WTC11 (cell line): ENCODE data around the gene TXNIP. TPM values are rescaled to one million over a fixed set of nuclear protein-coding genes. Genes with fewer than 3 reads are reported as not detected.

Source experiments
- ATAC-seq: fragments of 200-7000 bp; cut with Tn5 transposase; 2 replicates; pipeline ENCODE4 v1.10.0; 2021; ENCODE audit warnings: mild to moderate bottlenecking, moderate library complexity
- CTCF ChIA-PET: fragments of 300-600 bp; sonication (Branson Sonifier 250); formaldehyde crosslinking; loops from one replicate; lab custom pipeline; 2021; ENCODE audit warnings: antibody characterized with exemption; lab: Charles Lee
- POLR2A ChIA-PET: fragments of 350-600 bp; sonication (Branson Sonifier 250); formaldehyde crosslinking; loops from one replicate; lab custom pipeline; 2021; ENCODE audit warnings: antibody characterized with exemption; lab: Charles Lee
- DNase-seq: peaks from one replicate; pipeline ENCODE4 v3.0.0; 2021; ENCODE audit warnings: low spot score
- H3K27ac Mint-ChIP-seq: 2 replicates; pipeline ENCODE4 v1.8.0; 2021; ENCODE audit warnings: mixed read lengths
- H3K27me3 Mint-ChIP-seq: 2 replicates; pipeline ENCODE4 v1.8.0; 2021; ENCODE audit warnings: low read depth, mild to moderate bottlenecking, moderate library complexity, mixed read lengths
- H3K36me3 Mint-ChIP-seq: 2 replicates; pipeline ENCODE4 v1.8.0; 2021; ENCODE audit warnings: mixed read lengths
- H3K4me1 Mint-ChIP-seq: 2 replicates; pipeline ENCODE4 v1.8.0; 2022; ENCODE audit warnings: mixed read lengths
- H3K4me3 Mint-ChIP-seq: 2 replicates; pipeline ENCODE4 v1.8.0; 2021; ENCODE audit warnings: mild to moderate bottlenecking, moderate library complexity, mixed read lengths
- H3K9me3 Mint-ChIP-seq: 2 replicates; pipeline ENCODE4 v1.8.0; 2021; ENCODE audit warnings: mixed read lengths
- ATF1 ChIP-seq: sonication (generic); formaldehyde crosslinking; IDR thresholded peaks from 2 replicates; pipeline ENCODE4 v1.8.1; 2023; ENCODE audit warnings: mild to moderate bottlenecking, moderate library complexity, missing genetic modification reagents
- ETV6 ChIP-seq: sonication (generic); formaldehyde crosslinking; IDR thresholded peaks from 2 replicates; pipeline ENCODE4 v1.8.1; 2022; ENCODE audit warnings: mild to moderate bottlenecking, missing genetic modification reagents
- FOXJ3 ChIP-seq: sonication (generic); formaldehyde crosslinking; IDR thresholded peaks from 2 replicates; pipeline ENCODE4 v1.9.0; 2021; ENCODE audit warnings: missing genetic modification reagents, mild to moderate bottlenecking, borderline replicate concordance
- JAZF1 ChIP-seq: fragments of 250-450 bp; sonication (Bioruptor Pico); IDR thresholded peaks from 2 replicates; pipeline ENCODE4 v1.9.0; 2021; ENCODE audit warnings: moderate library complexity, mild to moderate bottlenecking, inconsistent platforms
- KAT7 ChIP-seq: sonication (generic); formaldehyde crosslinking; IDR thresholded peaks from 2 replicates; pipeline ENCODE4 v1.8.1; 2023; ENCODE audit warnings: missing genetic modification reagents, mild to moderate bottlenecking, borderline replicate concordance
- NFYB ChIP-seq: sonication (generic); formaldehyde crosslinking; conservative IDR thresholded peaks from 2 replicates; pipeline ENCODE4 v1.8.0; 2022; ENCODE audit warnings: low read depth, missing genetic modification reagents
- OVOL2 ChIP-seq: fragments of 250-450 bp; sonication (Bioruptor Pico); IDR thresholded peaks from 2 replicates; pipeline ENCODE4 v1.9.0; 2021; ENCODE audit warnings: mild to moderate bottlenecking, borderline replicate concordance
- TCF7 ChIP-seq: sonication (generic); formaldehyde crosslinking; IDR thresholded peaks from 2 replicates; pipeline ENCODE4 v1.8.0; 2022; ENCODE audit warnings: mild to moderate bottlenecking, low read depth, missing genetic modification reagents, moderate library complexity
- TEAD4 ChIP-seq: sonication (generic); formaldehyde crosslinking; IDR thresholded peaks from 2 replicates; pipeline ENCODE4 v1.8.0; 2022; ENCODE audit warnings: mild to moderate bottlenecking, missing genetic modification reagents
- ZNF121 ChIP-seq: sonication (generic); formaldehyde crosslinking; IDR thresholded peaks from 2 replicates; pipeline ENCODE4 v1.8.0; 2023; ENCODE audit warnings: missing genetic modification reagents
- ZNF671 ChIP-seq: fragments of 250-450 bp; sonication (Bioruptor Pico); IDR thresholded peaks from 2 replicates; pipeline ENCODE4 v1.8.0; 2021; ENCODE audit warnings: mild to moderate bottlenecking
- total RNA-seq: library from RNA; stranded (reverse); gene quantifications from 3 replicates; pipeline ENCODE4 v1.2.3, GENCODE V29; 2021
- TF ChIP-seq, protein P1 (sequence below): sonication (generic); formaldehyde crosslinking; IDR thresholded peaks from 2 replicates; pipeline ENCODE4 v1.8.0; 2022; ENCODE audit warnings: mild to moderate bottlenecking, missing genetic modification reagents
- TF ChIP-seq, protein P2 (sequence below): sonication (generic); formaldehyde crosslinking; IDR thresholded peaks from 2 replicates; pipeline ENCODE4 v1.8.0; 2022; ENCODE audit warnings: mild to moderate bottlenecking, missing genetic modification reagents
- TF ChIP-seq, protein P3 (sequence below): sonication (generic); formaldehyde crosslinking; IDR thresholded peaks from 2 replicates; pipeline ENCODE4 v1.8.1; 2022; ENCODE audit warnings: low read depth, mild to moderate bottlenecking, moderate library complexity, missing genetic modification reagents, borderline replicate concordance
- TF ChIP-seq, protein P4 (sequence below): fragments of 200-600 bp; IDR thresholded peaks from 2 replicates; pipeline ENCODE4 v1.8.0; 2022; ENCODE audit warnings: antibody characterized with exemption
- TF ChIP-seq, protein P5 (sequence below): sonication (generic); formaldehyde crosslinking; IDR thresholded peaks from 2 replicates; pipeline ENCODE4 v1.8.1; 2023; ENCODE audit warnings: mild to moderate bottlenecking, missing genetic modification reagents, moderate library complexity
- TF ChIP-seq, protein P6 (sequence below): sonication (generic); formaldehyde crosslinking; conservative IDR thresholded peaks from 2 replicates; pipeline ENCODE4 v1.8.1; 2023; ENCODE audit warnings: mild to moderate bottlenecking, low read depth, missing genetic modification reagents, moderate library complexity
- TF ChIP-seq, protein P7 (sequence below): sonication (generic); formaldehyde crosslinking; IDR thresholded peaks from 2 replicates; pipeline ENCODE4 v1.8.0; 2022; ENCODE audit warnings: mild to moderate bottlenecking, missing genetic modification reagents
- TF ChIP-seq, protein P8 (sequence below): sonication (generic); formaldehyde crosslinking; IDR thresholded peaks from 2 replicates; pipeline ENCODE4 v1.8.0; 2022; ENCODE audit warnings: missing genetic modification reagents

Gene TXNIP
- total RNA-seq, 1 experiment from 2014 or later = 56.7 TPM

DNA sequence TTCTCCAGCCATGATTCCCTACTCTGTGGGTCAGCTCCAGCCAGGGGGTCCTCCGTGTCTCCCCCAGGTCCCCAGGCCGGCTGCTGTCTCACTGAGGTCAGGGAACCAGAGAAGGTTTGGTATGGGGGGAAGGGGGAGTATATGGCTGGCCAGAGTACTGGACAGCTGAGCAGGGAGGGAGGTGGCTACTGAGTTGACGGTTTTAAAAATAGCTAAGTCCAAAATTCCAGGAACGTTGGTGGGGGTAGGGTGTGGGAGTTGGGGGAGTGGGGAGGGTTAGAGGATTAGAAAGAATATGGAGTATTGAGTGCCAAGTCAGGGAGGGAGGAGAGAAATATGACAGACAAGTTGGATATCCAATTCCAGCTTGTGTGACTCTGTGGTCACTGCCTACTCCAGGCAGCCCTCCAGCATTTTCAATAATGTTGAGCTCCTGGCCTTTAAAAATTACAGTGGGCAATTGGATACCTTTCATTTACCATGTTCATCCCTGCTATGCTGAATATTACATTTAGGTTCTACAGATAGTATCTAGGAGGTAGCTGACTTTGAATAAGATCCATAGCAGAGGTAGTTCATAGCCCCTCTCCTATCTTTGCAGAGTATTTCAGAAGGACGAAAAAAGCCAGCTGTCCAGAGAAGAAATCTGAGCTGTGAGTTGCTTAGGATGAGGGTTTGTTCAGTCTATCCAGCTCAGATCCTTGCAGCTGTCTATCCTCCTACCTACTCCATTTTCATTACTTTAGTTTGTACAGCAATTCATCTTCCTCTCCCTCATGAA lies 25.4 kb upstream of the TXNIP start, which contains the start of gene HJV (continued):
- TF ChIP-seq, protein P1, sequence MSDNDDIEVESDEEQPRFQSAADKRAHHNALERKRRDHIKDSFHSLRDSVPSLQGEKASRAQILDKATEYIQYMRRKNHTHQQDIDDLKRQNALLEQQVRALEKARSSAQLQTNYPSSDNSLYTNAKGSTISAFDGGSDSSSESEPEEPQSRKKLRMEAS = no peak
- TF ChIP-seq TEAD4 = no peak
- no peak for TF ChIP-seq FOXJ3 (CRISPR knock-in tag)
- no peak for TF ChIP-seq JAZF1 (CRISPR knock-in tag)
- TF ChIP-seq, protein P2, sequence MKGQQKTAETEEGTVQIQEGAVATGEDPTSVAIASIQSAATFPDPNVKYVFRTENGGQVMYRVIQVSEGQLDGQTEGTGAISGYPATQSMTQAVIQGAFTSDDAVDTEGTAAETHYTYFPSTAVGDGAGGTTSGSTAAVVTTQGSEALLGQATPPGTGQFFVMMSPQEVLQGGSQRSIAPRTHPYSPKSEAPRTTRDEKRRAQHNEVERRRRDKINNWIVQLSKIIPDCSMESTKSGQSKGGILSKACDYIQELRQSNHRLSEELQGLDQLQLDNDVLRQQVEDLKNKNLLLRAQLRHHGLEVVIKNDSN = no peak
- TF ChIP-seq OVOL2 (CRISPR knock-in tag) = no peak

DNA sequence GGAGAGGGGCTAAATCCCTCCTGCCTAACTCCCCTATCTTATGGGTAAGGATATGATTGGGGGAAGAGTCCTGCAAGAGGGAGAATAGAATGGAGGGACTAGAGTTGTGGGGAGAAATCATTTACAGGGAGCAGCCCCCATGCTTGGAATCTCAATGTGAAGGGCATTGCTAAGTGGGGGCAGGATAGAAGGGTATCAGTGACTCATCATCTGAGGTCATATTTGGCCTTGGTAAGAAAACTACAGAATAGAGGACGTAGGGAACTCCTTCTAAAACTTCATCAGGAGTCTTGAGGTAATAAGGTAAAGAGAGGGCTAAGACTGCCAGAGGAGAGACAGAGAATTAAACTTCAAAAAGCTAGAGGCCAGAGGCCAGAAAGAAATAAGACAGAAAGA lies 24.7 kb upstream of the TXNIP start:
- Mint-ChIP-seq H3K27ac (no peak overlapping the region), H3K4me3 (no peak overlapping the region), H3K4me1 (peaks cover 15% of the 10 kb centered on the region), H3K36me3 (no peaks in the 10 kb centered on the region), H3K27me3 (peaks cover 65% of the 10 kb centered on the region), H3K9me3 (no peaks in the 10 kb centered on the region)
- ChIA-PET CTCF (interaction anchor here (0.7 to 6.5 kb wide), 11 partner anchors 12 to 176 kb away, joined by 3 to 34 read pairs (median 6); partner anchors contain the start of gene NUDT17), POLR2A (no interaction called here)
- DNase-seq (no peak), ATAC-seq (no peak)
- TF ChIP-seq ZNF121 (CRISPR knock-in tag) = no peak
- TF ChIP-seq NFYB (CRISPR knock-in tag) = no peak
- TF ChIP-seq TCF7 (CRISPR knock-in tag) = no peak
- TF ChIP-seq ATF1 (CRISPR knock-in tag) = no peak
- TF ChIP-seq KAT7 (CRISPR knock-in tag) = no peak
- TF ChIP-seq, protein P2 = no peak
- no peak for TF ChIP-seq ETV6 (CRISPR knock-in tag)
- TF ChIP-seq, protein P3, sequence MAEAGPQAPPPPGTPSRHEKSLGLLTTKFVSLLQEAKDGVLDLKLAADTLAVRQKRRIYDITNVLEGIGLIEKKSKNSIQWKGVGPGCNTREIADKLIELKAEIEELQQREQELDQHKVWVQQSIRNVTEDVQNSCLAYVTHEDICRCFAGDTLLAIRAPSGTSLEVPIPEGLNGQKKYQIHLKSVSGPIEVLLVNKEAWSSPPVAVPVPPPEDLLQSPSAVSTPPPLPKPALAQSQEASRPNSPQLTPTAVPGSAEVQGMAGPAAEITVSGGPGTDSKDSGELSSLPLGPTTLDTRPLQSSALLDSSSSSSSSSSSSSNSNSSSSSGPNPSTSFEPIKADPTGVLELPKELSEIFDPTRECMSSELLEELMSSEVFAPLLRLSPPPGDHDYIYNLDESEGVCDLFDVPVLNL (CRISPR knock-in tag) = no peak
- TF ChIP-seq, protein P4, sequence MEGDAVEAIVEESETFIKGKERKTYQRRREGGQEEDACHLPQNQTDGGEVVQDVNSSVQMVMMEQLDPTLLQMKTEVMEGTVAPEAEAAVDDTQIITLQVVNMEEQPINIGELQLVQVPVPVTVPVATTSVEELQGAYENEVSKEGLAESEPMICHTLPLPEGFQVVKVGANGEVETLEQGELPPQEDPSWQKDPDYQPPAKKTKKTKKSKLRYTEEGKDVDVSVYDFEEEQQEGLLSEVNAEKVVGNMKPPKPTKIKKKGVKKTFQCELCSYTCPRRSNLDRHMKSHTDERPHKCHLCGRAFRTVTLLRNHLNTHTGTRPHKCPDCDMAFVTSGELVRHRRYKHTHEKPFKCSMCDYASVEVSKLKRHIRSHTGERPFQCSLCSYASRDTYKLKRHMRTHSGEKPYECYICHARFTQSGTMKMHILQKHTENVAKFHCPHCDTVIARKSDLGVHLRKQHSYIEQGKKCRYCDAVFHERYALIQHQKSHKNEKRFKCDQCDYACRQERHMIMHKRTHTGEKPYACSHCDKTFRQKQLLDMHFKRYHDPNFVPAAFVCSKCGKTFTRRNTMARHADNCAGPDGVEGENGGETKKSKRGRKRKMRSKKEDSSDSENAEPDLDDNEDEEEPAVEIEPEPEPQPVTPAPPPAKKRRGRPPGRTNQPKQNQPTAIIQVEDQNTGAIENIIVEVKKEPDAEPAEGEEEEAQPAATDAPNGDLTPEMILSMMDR = no peak
- TF ChIP-seq ZNF671 (CRISPR knock-in tag) = no peak
- TF ChIP-seq, protein P5, sequence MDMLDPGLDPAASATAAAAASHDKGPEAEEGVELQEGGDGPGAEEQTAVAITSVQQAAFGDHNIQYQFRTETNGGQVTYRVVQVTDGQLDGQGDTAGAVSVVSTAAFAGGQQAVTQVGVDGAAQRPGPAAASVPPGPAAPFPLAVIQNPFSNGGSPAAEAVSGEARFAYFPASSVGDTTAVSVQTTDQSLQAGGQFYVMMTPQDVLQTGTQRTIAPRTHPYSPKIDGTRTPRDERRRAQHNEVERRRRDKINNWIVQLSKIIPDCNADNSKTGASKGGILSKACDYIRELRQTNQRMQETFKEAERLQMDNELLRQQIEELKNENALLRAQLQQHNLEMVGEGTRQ (CRISPR knock-in tag) = no peak
- TF ChIP-seq, protein P6, sequence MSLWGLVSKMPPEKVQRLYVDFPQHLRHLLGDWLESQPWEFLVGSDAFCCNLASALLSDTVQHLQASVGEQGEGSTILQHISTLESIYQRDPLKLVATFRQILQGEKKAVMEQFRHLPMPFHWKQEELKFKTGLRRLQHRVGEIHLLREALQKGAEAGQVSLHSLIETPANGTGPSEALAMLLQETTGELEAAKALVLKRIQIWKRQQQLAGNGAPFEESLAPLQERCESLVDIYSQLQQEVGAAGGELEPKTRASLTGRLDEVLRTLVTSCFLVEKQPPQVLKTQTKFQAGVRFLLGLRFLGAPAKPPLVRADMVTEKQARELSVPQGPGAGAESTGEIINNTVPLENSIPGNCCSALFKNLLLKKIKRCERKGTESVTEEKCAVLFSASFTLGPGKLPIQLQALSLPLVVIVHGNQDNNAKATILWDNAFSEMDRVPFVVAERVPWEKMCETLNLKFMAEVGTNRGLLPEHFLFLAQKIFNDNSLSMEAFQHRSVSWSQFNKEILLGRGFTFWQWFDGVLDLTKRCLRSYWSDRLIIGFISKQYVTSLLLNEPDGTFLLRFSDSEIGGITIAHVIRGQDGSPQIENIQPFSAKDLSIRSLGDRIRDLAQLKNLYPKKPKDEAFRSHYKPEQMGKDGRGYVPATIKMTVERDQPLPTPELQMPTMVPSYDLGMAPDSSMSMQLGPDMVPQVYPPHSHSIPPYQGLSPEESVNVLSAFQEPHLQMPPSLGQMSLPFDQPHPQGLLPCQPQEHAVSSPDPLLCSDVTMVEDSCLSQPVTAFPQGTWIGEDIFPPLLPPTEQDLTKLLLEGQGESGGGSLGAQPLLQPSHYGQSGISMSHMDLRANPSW (CRISPR knock-in tag) = no peak
- no peak for TF ChIP-seq OVOL2 (CRISPR knock-in tag)
- TF ChIP-seq, protein P7, sequence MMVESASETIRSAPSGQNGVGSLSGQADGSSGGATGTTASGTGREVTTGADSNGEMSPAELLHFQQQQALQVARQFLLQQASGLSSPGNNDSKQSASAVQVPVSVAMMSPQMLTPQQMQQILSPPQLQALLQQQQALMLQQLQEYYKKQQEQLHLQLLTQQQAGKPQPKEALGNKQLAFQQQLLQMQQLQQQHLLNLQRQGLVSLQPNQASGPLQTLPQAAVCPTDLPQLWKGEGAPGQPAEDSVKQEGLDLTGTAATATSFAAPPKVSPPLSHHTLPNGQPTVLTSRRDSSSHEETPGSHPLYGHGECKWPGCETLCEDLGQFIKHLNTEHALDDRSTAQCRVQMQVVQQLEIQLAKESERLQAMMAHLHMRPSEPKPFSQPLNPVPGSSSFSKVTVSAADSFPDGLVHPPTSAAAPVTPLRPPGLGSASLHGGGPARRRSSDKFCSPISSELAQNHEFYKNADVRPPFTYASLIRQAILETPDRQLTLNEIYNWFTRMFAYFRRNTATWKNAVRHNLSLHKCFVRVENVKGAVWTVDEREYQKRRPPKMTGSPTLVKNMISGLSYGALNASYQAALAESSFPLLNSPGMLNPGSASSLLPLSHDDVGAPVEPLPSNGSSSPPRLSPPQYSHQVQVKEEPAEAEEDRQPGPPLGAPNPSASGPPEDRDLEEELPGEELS (CRISPR knock-in tag) = no peak
- TF ChIP-seq, protein P8, sequence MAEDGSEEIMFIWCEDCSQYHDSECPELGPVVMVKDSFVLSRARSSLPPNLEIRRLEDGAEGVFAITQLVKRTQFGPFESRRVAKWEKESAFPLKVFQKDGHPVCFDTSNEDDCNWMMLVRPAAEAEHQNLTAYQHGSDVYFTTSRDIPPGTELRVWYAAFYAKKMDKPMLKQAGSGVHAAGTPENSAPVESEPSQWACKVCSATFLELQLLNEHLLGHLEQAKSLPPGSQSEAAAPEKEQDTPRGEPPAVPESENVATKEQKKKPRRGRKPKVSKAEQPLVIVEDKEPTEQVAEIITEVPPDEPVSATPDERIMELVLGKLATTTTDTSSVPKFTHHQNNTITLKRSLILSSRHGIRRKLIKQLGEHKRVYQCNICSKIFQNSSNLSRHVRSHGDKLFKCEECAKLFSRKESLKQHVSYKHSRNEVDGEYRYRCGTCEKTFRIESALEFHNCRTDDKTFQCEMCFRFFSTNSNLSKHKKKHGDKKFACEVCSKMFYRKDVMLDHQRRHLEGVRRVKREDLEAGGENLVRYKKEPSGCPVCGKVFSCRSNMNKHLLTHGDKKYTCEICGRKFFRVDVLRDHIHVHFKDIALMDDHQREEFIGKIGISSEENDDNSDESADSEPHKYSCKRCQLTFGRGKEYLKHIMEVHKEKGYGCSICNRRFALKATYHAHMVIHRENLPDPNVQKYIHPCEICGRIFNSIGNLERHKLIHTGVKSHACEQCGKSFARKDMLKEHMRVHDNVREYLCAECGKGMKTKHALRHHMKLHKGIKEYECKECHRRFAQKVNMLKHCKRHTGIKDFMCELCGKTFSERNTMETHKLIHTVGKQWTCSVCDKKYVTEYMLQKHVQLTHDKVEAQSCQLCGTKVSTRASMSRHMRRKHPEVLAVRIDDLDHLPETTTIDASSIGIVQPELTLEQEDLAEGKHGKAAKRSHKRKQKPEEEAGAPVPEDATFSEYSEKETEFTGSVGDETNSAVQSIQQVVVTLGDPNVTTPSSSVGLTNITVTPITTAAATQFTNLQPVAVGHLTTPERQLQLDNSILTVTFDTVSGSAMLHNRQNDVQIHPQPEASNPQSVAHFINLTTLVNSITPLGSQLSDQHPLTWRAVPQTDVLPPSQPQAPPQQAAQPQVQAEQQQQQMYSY (CRISPR knock-in tag) = no peak
